ENCODE data around the gene LIX1.
A peak's percentile ranks its signal among the peaks of the same experiment; 100 is the strongest.
"Not testable (repeated sequence)": the region's sequence is repeated elsewhere in the genome, so short reads cannot be mapped to it uniquely, and the experiment has no call there.

The LIX1 gene

GRCh38 chr5:97142521-97143254 is at the start of gene LIX1:
Gene LIX1, minus strand, starts transcription at chr5:97142611. Its CDS starts 35 bp downstream, at chr5:97142576.
- no peak for DNase-seq (ENCODE audit: low read depth)

- DNase-seq (ENCODE audit: low read depth) = no peak
These were observed 49.5 kb upstream of the LIX1 start for GRCh38 chr5:97191893-97192292.

GRCh38 chr5:97189523-97189922 is 47.1 kb upstream of the LIX1 start:
- DNase-seq (ENCODE audit: low read depth) = not testable (repeated sequence)

- no peak for DNase-seq (ENCODE audit: low read depth)
These were observed 41.5 kb upstream of the LIX1 start for GRCh38 chr5:97183930-97184213.

- DNase-seq (ENCODE audit: low read depth) = peak; percentile 87
These were observed 40.9 kb upstream of the LIX1 start, which contains the start of gene RIOK2 for GRCh38 chr5:97183100-97183929. Gene RIOK2, minus strand, starts transcription at chr5:97183247. Its CDS starts 56 bp downstream, at chr5:97183191.

GRCh38 chr5:97182571-97183099 is 40.2 kb upstream of the LIX1 start:
- no peak for DNase-seq (ENCODE audit: low read depth)

GRCh38 chr5:97181856-97182545 is 39.6 kb upstream of the LIX1 start:
- DNase-seq (ENCODE audit: low read depth) = no peak

- not testable (repeated sequence) for DNase-seq (ENCODE audit: low read depth)
These were observed 37.0 kb upstream of the LIX1 start for GRCh38 chr5:97179457-97179856.

- no peak for DNase-seq (ENCODE audit: low read depth)
These were observed 29.8 kb upstream of the LIX1 start for GRCh38 chr5:97172227-97172626.

GRCh38 chr5:97171703-97172102 is 29.3 kb upstream of the LIX1 start:
- no peak for DNase-seq (ENCODE audit: low read depth)

- no peak for DNase-seq (ENCODE audit: low read depth)
These were observed 25.0 kb upstream of the LIX1 start for GRCh38 chr5:97167435-97167834.

- DNase-seq (ENCODE audit: low read depth) = no peak
These were observed 23.3 kb upstream of the LIX1 start for GRCh38 chr5:97165726-97166125.

GRCh38 chr5:97164846-97165245 is 22.4 kb upstream of the LIX1 start:
- DNase-seq (ENCODE audit: low read depth) = no peak

- DNase-seq (ENCODE audit: low read depth) = no peak
These were observed 21.4 kb upstream of the LIX1 start for GRCh38 chr5:97163790-97164285.

GRCh38 chr5:97163360-97163764 is 21.0 kb upstream of the LIX1 start:
- no peak for DNase-seq (ENCODE audit: low read depth)

- no peak for DNase-seq (ENCODE audit: low read depth)
These were observed 19.6 kb upstream of the LIX1 start for GRCh38 chr5:97162045-97162444.

GRCh38 chr5:97157689-97158088 is 15.3 kb upstream of the LIX1 start:
- no peak for DNase-seq (ENCODE audit: low read depth)

GRCh38 chr5:97151370-97151769 is 9.0 kb upstream of the LIX1 start:
- DNase-seq (ENCODE audit: low read depth) = no peak

GRCh38 chr5:97150401-97150800 is 8.0 kb upstream of the LIX1 start:
- DNase-seq (ENCODE audit: low read depth) = no peak

- no peak for DNase-seq (ENCODE audit: low read depth)
These were observed 7.3 kb upstream of the LIX1 start for GRCh38 chr5:97149709-97150108.

- DNase-seq (ENCODE audit: low read depth) = no peak
These were observed 5.9 kb upstream of the LIX1 start for GRCh38 chr5:97148288-97148687.

GRCh38 chr5:97143704-97144103 is 1.3 kb upstream of the LIX1 start:
- no peak for DNase-seq (ENCODE audit: low read depth)

Data from stimulated activated CD8-positive, alpha-beta memory T cell treated with anti-CD3 and anti-CD28 coated beads, Interleukin-12 subunit alpha, Interleukin-12 subunit beta, amount 100 ng/mL, for 4 hours (primary cell).